ENCODE data around the gene FAM53B.
"Not testable (repeated sequence)": the region's sequence is repeated elsewhere in the genome, so short reads cannot be mapped to it uniquely, and the experiment has no call there.

DNA sequence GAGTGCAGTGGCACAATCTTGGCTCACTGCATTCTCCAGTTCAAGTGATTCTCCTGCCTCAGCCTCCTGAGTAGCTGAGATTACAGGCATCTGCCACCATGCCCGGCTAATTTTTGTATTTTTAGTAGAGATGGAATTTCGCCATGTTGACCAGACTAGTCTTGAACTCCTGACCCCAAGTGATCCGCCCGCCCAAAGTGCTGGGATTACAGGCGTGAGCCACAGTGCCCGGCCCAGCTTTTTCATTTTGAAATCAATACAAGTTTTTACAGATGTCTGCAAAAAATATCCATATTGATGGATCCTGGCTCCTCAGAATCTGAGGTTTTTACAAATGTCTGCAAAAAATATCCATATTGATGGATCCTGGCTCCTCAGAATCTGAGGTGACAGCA is 155.8 kb downstream of the FAM53B start:
- TF ChIP-seq, protein P1, sequence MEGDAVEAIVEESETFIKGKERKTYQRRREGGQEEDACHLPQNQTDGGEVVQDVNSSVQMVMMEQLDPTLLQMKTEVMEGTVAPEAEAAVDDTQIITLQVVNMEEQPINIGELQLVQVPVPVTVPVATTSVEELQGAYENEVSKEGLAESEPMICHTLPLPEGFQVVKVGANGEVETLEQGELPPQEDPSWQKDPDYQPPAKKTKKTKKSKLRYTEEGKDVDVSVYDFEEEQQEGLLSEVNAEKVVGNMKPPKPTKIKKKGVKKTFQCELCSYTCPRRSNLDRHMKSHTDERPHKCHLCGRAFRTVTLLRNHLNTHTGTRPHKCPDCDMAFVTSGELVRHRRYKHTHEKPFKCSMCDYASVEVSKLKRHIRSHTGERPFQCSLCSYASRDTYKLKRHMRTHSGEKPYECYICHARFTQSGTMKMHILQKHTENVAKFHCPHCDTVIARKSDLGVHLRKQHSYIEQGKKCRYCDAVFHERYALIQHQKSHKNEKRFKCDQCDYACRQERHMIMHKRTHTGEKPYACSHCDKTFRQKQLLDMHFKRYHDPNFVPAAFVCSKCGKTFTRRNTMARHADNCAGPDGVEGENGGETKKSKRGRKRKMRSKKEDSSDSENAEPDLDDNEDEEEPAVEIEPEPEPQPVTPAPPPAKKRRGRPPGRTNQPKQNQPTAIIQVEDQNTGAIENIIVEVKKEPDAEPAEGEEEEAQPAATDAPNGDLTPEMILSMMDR (IDR thresholded peaks at IDR 0.05; ENCODE audit: low read length) = not testable (repeated sequence)
- not testable (repeated sequence) for TF ChIP-seq EZH2phosphoT487 (IDR thresholded peaks at IDR 0.05; ENCODE audit: low read length); EZH2 (optimal IDR thresholded peaks at IDR 0.05; ENCODE audit: low read depth, low read length)

Measured in MM.1S (cell line).